UCSD-AML1 (cell line): ENCODE data around the gene MSANTD2.
"Not testable (repeated sequence)": the region's sequence is repeated elsewhere in the genome, so short reads cannot be mapped to it uniquely, and the experiment has no call there.

Experiments
- DNase-seq: peaks from one replicate; lab custom pipeline; 2025; ENCODE audit not compliant: unreplicated experiment; lab: John Stamatoyannopoulos, UW

MSANTD2 gene

GRCh38 chr11:124778281-124778680, 21.9 kb downstream of the MSANTD2 start:
- DNase-seq, result no peak

GRCh38 chr11:124776865-124777645, 23.2 kb downstream of the MSANTD2 start:
- DNase-seq, result no peak

GRCh38 chr11:124770959-124771358, 29.2 kb downstream of the MSANTD2 start:
- not testable (repeated sequence) for DNase-seq

- DNase-seq, result no peak
Measured at GRCh38 chr11:124769806-124770774, 30.1 kb downstream of the MSANTD2 start.

- DNase-seq, result no peak
Measured at GRCh38 chr11:124768914-124769313, 31.3 kb downstream of the MSANTD2 start.

- no peak for DNase-seq
Measured at GRCh38 chr11:124766156-124766555, 34.0 kb downstream of the MSANTD2 start.

- DNase-seq, result peak; percentile 79
Measured at GRCh38 chr11:124763156-124763947, 36.9 kb downstream of the MSANTD2 start.

- peak; percentile 67 for DNase-seq
Measured at GRCh38 chr11:124762624-124763155, 37.5 kb downstream of the MSANTD2 start.

- DNase-seq, result peak; percentile 81
Measured at GRCh38 chr11:124762105-124762623, 38.0 kb downstream of the MSANTD2 start, which contains the start of gene ESAM. ESAM (minus strand) TSS chr11:124762290; CDS start chr11:124762154, 136 bp downstream.

- DNase-seq, result peak; percentile 61
Measured at GRCh38 chr11:124761301-124762104, 38.7 kb downstream of the MSANTD2 start.

GRCh38 chr11:124760806-124761205, 39.4 kb downstream of the MSANTD2 start:
- DNase-seq, result no peak

- no peak for DNase-seq
Measured at GRCh38 chr11:124760205-124760652, 40.0 kb downstream of the MSANTD2 start.

- DNase-seq, result peak; percentile 98
Measured at GRCh38 chr11:124759266-124760204, 40.7 kb downstream of the MSANTD2 start.

GRCh38 chr11:124758355-124759265, 41.6 kb downstream of the MSANTD2 start:
- peak; percentile 86 for DNase-seq

- DNase-seq, result no peak
Measured at GRCh38 chr11:124757320-124757719, 42.9 kb downstream of the MSANTD2 start.

- no peak for DNase-seq
Measured at GRCh38 chr11:124756753-124757227, 43.4 kb downstream of the MSANTD2 start.
